Esophagus muscularis mucosa (tissue), 4 donors: ENCODE measurements around the gene PCARE. TPM values are rescaled to one million over a fixed set of nuclear protein-coding genes. Genes with fewer than 3 reads are reported as not detected.
"Not testable (repeated sequence)": the region's sequence is repeated elsewhere in the genome, so short reads cannot be mapped to it uniquely, and the experiment has no call there.

Experiments
- DNase-seq: peaks from one replicate; pipeline ENCODE4 v3.0.0-alpha.2; 2017; ENCODE audit errors: extremely low spot score
- H3K27ac ChIP-seq, 4 donors: fragments of 200-600 bp; sonication (generic); replicated peaks in 1 of 4; 1 replicate in 3 of 4; 2 replicates in 1 of 4; pipeline ENCODE4 v1.5.1; 2016 to 2019; ENCODE audit warnings: mild to moderate bottlenecking in 1 of 4
- H3K27me3 ChIP-seq, 4 donors: fragments of 200-600 bp; sonication (generic); one replicate each; pipeline versions ENCODE4 v1.5.1 to v1.6.0; 2016 to 2019
- H3K36me3 ChIP-seq, 4 donors: fragments of 200-600 bp; sonication (generic); one replicate each; pipeline ENCODE4 v1.5.1; 2016 to 2019
- H3K4me1 ChIP-seq, 4 donors: fragments of 200-600 bp; sonication (generic); one replicate each; pipeline ENCODE4 v1.5.1; 2016 to 2019
- H3K4me3 ChIP-seq, 4 donors: fragments of 200-600 bp; sonication (generic); 1 replicate in 2 of 4; 2 replicates in 2 of 4; pipeline ENCODE4 v1.5.1; 2016 to 2019; ENCODE audit warnings: mild to moderate bottlenecking in 4 of 4, moderate library complexity in 1 of 4
- H3K9me3 ChIP-seq, 4 donors: fragments of 200-600 bp; sonication (generic); 1 replicate in 3 of 4; 2 replicates in 1 of 4; pipeline ENCODE4 v1.5.1; 2016 to 2019
- EP300 ChIP-seq: sonication (generic); formaldehyde crosslinking; IDR thresholded peaks from one replicate; pipeline ENCODE4 v1.6.1; 2017; ENCODE audit warnings: antibody characterized with exemption
- POLR2A ChIP-seq: fragments of 450-650 bp; IDR thresholded peaks from one replicate; pipeline ENCODE4 v1.6.1; 2017; ENCODE audit warnings: antibody characterized with exemption, moderate library complexity, mild to moderate bottlenecking, low read depth
- POLR2AphosphoS5 ChIP-seq, 2 donors: sonication (generic); formaldehyde crosslinking; IDR thresholded peaks; one replicate each; pipeline ENCODE4 v1.6.1; 2017; ENCODE audit warnings: antibody characterized with exemption in 2 of 2
- WGBS: methylation state at CpG from one replicate; pipeline ENCODE4 v1.1.5; 2018; 5-methylcytosine and 5-hydroxymethylcytosine counted together
- intact Hi-C: fragments of 100-400 bp; cut with DNase I; formaldehyde crosslinking; loops from one replicate; pipeline ENCODE4 v1.15.1; 2023
- total RNA-seq, 4 donors: library from RNA; depleted of rRNA; stranded (reverse); fragments of >200 nt; gene quantifications; one replicate each; pipeline versions ENCODE4 v1.1.0 to v1.2.1, GENCODE V29; 2016
- TF ChIP-seq, protein P1 (sequence below), 3 experiments: fragments of 200-600 bp in 2 of 3; fragments of 450-650 bp in 1 of 3; sonication (generic) in 2 of 3; IDR thresholded peaks; one replicate each; pipeline ENCODE4 v1.5.1; 2017 to 2019; ENCODE audit warnings: antibody characterized with exemption in 3 of 3, mild to moderate bottlenecking in 2 of 3, moderate library complexity in 1 of 3

PCARE gene
- total RNA-seq, 4 donors from 2014 or later = not detected

DNA sequence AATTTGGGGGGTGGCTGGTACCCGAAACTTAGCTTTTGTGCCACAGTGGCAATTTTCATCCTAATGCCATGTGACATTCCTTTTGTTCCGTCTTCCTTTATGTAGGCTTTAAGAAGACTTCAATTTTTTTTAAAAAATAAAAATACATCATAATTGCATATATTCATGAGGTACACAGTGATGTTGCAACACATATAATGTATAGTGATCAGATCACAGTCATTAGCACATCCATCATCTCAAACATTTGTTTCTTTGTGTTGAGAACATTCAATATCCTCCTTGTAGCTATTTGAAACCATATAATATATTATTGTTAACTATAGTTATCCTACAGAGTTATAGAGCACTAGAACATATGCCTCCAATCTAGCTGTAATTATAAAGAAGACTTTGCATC, 34.9 kb upstream of the PCARE start:
- 89% methylated on average over 2 of the region's 2 CpGs for WGBS
- intact Hi-C loops = no loop called here
- DNase-seq = no peak
- no peak overlapping the region for H3K27ac ChIP-seq
- TF ChIP-seq POLR2A (no peak), EP300 (no peak)
- no peak overlapping the region for H3K4me3 ChIP-seq
- H3K36me3 ChIP-seq = no peaks in the 10 kb centered on the region
- peaks cover 0 to under 1% (median under 1%) of the 10 kb centered on the region in 4 donors for H3K4me1 ChIP-seq
- H3K9me3 ChIP-seq = no peaks in the 10 kb centered on the region
- no peaks in the 10 kb centered on the region for H3K27me3 ChIP-seq

DNA sequence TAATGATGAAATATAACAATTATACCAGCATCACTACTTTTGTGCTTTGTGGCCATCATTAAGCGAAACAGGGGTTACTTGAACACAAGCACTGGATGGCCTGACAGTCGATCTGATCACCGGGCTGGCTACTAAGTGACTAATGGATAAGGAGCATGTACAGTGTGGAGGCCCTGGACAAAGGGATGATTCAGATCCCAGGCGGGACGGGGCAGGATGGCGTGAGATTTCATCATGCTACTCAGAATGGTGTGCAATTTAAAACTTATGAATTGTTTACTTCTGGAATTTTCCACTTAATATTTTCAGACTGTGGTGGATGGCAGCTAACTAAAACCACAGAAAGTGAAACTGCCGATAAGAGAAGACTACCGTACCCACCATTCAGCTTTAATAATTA, 33.9 kb upstream of the PCARE start:
- no peak overlapping the region for H3K27ac ChIP-seq
- intact Hi-C loops = no loop called here

DNA sequence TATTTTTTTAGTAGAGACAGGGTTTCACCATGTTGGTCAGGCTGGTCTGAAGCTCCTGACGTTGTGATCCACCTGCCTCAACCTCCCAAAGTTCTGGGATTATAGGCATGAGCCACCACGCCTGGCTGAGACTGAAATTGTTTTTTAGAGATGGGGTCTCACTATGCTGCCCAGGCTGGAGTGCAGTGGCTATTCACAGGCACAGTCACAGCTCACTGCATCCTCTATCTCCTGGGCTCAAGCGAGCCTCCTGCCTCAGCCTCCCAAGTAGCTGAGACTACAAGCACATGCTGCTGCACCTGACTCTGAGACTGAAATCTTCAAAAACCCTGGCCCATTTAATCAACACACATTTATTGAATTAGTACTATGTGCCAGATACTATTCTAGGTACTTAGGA, 33.2 kb upstream of the PCARE start:
- DNase-seq, H3K27me3 ChIP-seq, H3K9me3 ChIP-seq, intact Hi-C loops, H3K36me3 ChIP-seq, H3K27ac ChIP-seq, H3K4me3 ChIP-seq, H3K4me1 ChIP-seq: not testable (repeated sequence)
- WGBS = 94% methylated on average over 3 of the region's 3 CpGs

More for the DNA sequence above, 33.9 kb upstream of the PCARE start:
- Histone ChIP-seq H3K9me3 (no peaks in the 10 kb centered on the region), H3K27me3 (no peaks in the 10 kb centered on the region), H3K36me3 (no peaks in the 10 kb centered on the region), H3K4me1 (no peaks in the 10 kb centered on the region), H3K4me3 (no peak overlapping the region)
- TF ChIP-seq, protein P1, sequence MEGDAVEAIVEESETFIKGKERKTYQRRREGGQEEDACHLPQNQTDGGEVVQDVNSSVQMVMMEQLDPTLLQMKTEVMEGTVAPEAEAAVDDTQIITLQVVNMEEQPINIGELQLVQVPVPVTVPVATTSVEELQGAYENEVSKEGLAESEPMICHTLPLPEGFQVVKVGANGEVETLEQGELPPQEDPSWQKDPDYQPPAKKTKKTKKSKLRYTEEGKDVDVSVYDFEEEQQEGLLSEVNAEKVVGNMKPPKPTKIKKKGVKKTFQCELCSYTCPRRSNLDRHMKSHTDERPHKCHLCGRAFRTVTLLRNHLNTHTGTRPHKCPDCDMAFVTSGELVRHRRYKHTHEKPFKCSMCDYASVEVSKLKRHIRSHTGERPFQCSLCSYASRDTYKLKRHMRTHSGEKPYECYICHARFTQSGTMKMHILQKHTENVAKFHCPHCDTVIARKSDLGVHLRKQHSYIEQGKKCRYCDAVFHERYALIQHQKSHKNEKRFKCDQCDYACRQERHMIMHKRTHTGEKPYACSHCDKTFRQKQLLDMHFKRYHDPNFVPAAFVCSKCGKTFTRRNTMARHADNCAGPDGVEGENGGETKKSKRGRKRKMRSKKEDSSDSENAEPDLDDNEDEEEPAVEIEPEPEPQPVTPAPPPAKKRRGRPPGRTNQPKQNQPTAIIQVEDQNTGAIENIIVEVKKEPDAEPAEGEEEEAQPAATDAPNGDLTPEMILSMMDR (IDR thresholded peaks at IDR 0.05) = no peak
- TF ChIP-seq EP300 (no peak), POLR2AphosphoS5 (IDR thresholded peaks at IDR 0.05) (no peak)
- 79% methylated on average over 8 of the region's 8 CpGs for WGBS
- no peak for DNase-seq

DNA sequence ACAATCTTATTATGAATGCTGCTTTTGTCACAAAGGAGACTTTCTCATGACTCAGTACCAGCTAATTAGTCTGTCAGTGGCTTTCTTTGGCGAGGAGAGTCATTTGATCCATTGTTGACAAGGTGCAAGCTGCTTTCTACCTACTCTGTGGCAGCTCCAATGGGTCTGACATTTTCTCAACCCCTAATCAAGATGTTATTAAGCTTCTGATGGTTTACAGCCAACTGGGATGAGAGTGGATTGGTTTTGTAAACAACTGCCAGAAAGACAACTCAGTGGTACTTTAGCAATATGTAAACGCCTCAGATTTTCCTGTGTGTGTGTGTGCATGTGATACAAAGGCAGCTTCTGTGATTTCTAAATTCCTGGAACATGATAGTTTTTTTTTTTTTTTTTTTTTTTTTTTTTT, 32.7 kb upstream of the PCARE start:
- Histone ChIP-seq H3K36me3 (no peaks in the 10 kb centered on the region), H3K4me3 (no peak overlapping the region), H3K27ac (no peak overlapping the region), H3K4me1 (no peaks in the 10 kb centered on the region), H3K9me3 (no peaks in the 10 kb centered on the region), H3K27me3 (no peaks in the 10 kb centered on the region)
- no peak for TF ChIP-seq POLR2A
- TF ChIP-seq POLR2AphosphoS5 (IDR thresholded peaks at IDR 0.05) = no peak
- TF ChIP-seq, protein P1 (IDR thresholded peaks at IDR 0.05) = no peak
- TF ChIP-seq EP300 = no peak
- intact Hi-C loops = no loop called here
- no peak for DNase-seq
- 55% methylated on average over 2 of the region's 2 CpGs for WGBS

DNA sequence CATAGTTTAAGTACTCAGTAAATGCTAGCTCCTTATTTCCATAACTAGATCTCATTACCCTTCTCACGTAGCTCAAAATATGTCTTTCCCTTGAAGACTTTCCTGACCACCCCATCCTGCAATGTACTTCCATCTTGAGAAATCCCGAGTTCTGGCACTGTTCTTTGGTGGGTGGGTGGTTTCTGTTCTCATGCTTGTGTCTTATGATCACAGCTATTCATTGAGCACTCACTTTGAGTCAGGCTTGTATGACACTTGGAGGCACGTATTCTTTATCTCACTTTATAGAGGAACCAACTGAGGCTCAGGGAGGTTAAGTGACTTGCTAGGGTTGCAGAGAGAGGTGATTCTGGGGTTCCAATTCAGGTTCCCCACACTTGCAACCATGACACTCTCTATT, 31.9 kb upstream of the PCARE start:
- Histone ChIP-seq H3K4me1 (no peaks in the 10 kb centered on the region), H3K27me3 (no peaks in the 10 kb centered on the region), H3K4me3 (no peak overlapping the region), H3K9me3 (no peaks in the 10 kb centered on the region), H3K36me3 (no peaks in the 10 kb centered on the region), H3K27ac (no peak overlapping the region)
- TF ChIP-seq POLR2AphosphoS5 (IDR thresholded peaks at IDR 0.05) (no peak), EP300 (no peak), POLR2A (no peak)
- TF ChIP-seq, protein P1 (IDR thresholded peaks at IDR 0.05) = no peak
- intact Hi-C loops = no loop called here
- DNase-seq = no peak
- WGBS = 94% methylated on average over 3 of the region's 3 CpGs

DNA sequence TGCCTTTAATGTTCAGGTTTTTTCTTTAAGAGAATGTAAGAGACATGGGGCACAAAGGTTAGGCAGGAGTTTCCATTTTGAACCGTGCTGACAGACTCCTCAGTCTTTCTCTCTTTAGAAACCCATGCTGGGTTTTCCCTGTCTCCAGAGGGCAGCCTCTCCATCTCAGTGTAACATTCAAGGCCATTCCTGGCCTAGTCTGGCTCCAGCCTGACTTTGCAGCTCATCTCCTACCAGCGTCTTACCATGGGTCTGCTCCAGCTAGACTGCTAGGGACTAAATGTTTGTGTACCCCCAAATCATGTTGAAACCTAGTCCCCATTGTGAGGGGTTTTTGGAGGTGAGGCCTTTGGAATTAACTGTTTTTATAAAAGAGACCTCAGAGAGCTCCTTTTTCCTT, 31.1 kb upstream of the PCARE start:
- no peaks in the 10 kb centered on the region for H3K27me3 ChIP-seq
- 58% methylated on average over 2 of the region's 2 CpGs for WGBS
- no peaks in the 10 kb centered on the region for H3K9me3 ChIP-seq
- H3K27ac ChIP-seq = no peak overlapping the region
- H3K4me3 ChIP-seq = no peak overlapping the region
- intact Hi-C loops = no loop called here
- H3K4me1 ChIP-seq = no peaks in the 10 kb centered on the region
- TF ChIP-seq POLR2AphosphoS5 (IDR thresholded peaks at IDR 0.05) (no peak), POLR2A (no peak), EP300 (no peak)
- TF ChIP-seq, protein P1 (IDR thresholded peaks at IDR 0.05) = no peak
- no peak for DNase-seq
- no peaks in the 10 kb centered on the region for H3K36me3 ChIP-seq
